ENCODE results near the gene RNF175. TPM values are rescaled to one million over a fixed set of nuclear protein-coding genes. Genes with fewer than 3 reads are reported as not detected.
A peak's percentile ranks its signal among the peaks of the same experiment; 100 is the strongest.

The RNF175 gene
- total RNA-seq, 3 donors from 2014 or later, result 3.6 to 5.9 TPM; not detected in 1

DNA sequence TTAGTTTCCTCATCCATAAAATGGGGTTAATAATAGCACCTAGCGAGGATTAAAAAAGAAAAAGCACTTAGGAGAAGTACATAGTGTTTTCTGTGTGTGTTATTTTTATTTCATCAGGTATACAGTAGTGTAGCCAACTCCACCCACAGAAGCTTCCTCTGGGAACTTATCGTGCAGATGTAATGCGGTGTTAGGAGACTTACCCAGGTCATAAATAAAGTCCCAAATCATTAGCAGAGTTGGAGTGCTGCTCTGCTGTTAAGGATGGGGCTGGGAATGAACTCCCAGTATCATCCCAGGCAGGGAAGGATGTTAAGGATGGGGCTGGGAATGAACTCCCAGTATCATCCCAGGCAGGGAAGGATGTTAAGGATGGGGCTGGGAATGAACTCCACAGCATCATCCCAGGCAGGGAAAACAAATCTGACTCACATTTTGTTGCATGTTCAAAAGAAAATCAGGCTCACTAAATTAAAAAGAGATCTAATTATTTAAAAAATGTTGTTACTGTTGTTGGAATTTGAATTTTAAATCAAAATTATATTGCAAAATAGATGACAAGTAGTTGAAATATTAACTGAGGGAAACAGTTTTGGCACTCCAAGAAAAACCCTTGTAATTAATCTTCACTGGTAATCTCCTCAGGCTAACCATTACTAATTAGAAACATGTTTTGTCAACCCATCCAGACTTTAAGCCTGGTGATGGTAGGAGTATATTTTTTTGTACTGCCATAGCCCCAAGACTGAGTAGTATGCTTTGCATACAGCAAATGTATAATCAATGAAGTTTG, 39.3 kb upstream of the RNF175 start:
- H3K27me3 ChIP-seq, result no peaks in the 10 kb centered on the region
- H3K36me3 ChIP-seq, result no peaks in the 10 kb centered on the region
- no peak for TF ChIP-seq POLR2A (IDR thresholded peaks at IDR 0.05)
- TF ChIP-seq POLR2AphosphoS5 (IDR thresholded peaks at IDR 0.05), result no peak
- intact Hi-C loops (cut with DNase I; ENCODE audit: low total_unique reads), result no loop called here
- H3K4me3 ChIP-seq, result no peak overlapping the region
- no peak for DNase-seq (ENCODE audit: low spot score in 2 of 2)
- no peaks in the 10 kb centered on the region for H3K9me3 ChIP-seq
- H3K4me1 ChIP-seq, result no peaks in the 10 kb centered on the region
- peak overlapping the region; percentile 42 to 58 for H3K27ac ChIP-seq

DNA sequence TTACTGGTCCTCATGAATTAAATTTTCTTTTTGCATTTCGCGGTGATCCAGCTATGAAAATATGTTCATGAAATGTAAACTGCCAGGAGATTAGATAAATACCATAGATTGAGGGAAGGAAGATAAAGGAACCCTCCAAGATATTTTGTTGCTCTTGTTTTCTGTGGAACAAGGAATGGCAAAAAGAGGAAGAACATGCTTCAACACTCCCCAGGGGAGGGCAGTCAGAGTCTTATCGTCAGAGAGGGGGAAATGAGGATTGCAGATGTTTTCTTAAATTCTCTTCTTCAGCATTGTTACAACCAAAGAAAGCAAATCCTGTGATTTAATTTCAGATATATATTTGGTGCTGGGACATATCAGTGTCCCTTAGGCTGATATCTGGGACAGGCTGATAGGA, 38.6 kb upstream of the RNF175 start:
- Histone ChIP-seq H3K9me3 (no peaks in the 10 kb centered on the region), H3K4me1 (no peaks in the 10 kb centered on the region), H3K36me3 (no peaks in the 10 kb centered on the region), H3K27ac (peak overlapping the region; percentile 42 to 58), H3K27me3 (no peaks in the 10 kb centered on the region), H3K4me3 (no peak overlapping the region)
- intact Hi-C loops (cut with DNase I; ENCODE audit: low total_unique reads), result no loop called here
- DNase-seq (ENCODE audit: low spot score in 2 of 2), result no peak
- no peak for TF ChIP-seq CTCF (IDR thresholded peaks at IDR 0.05)
- TF ChIP-seq POLR2A (IDR thresholded peaks at IDR 0.05), result no peak
- TF ChIP-seq POLR2AphosphoS5 (IDR thresholded peaks at IDR 0.05), result no peak

- Histone ChIP-seq H3K36me3 (no peaks in the 10 kb centered on the region), H3K4me1 (peaks cover 0 to 4% of the 10 kb centered on the region in 2 donors), H3K9me3 (no peaks in the 10 kb centered on the region), H3K4me3 (no peak overlapping the region), H3K27ac (no peak overlapping the region), H3K27me3 (peaks cover 9 to 40% of the 10 kb centered on the region in 2 donors)
- intact Hi-C loops (cut with DNase I; ENCODE audit: low total_unique reads), result no loop called here
- DNase-seq (ENCODE audit: low spot score in 2 of 2), result no peak
- TF ChIP-seq CTCF (IDR thresholded peaks at IDR 0.05) (no peak), POLR2A (IDR thresholded peaks at IDR 0.05) (no peak), POLR2AphosphoS5 (IDR thresholded peaks at IDR 0.05) (no peak)
Observed at GRCh38 chr4:153794006-153794405, 34.2 kb upstream of the RNF175 start.

- H3K36me3 ChIP-seq, result no peaks in the 10 kb centered on the region
- H3K9me3 ChIP-seq, result no peaks in the 10 kb centered on the region
- peaks cover 0 to 4% of the 10 kb centered on the region in 2 donors for H3K4me1 ChIP-seq
- intact Hi-C loops (cut with DNase I; ENCODE audit: low total_unique reads), result no loop called here
- H3K4me3 ChIP-seq, result peak overlapping the region in 2 of 3 donors; percentile 59 to 78
- TF ChIP-seq CTCF (IDR thresholded peaks at IDR 0.05) (no peak), POLR2AphosphoS5 (IDR thresholded peaks at IDR 0.05) (no peak)
- no peak for DNase-seq (ENCODE audit: low spot score in 2 of 2)
- no peak overlapping the region for H3K27ac ChIP-seq
- H3K27me3 ChIP-seq, result peaks cover 9 to 53% of the 10 kb centered on the region in 2 donors
Observed at GRCh38 chr4:153792618-153793247, 32.9 kb upstream of the RNF175 start.

- H3K27me3 ChIP-seq, result peaks cover 9 to 56% of the 10 kb centered on the region in 2 donors
Observed at GRCh38 chr4:153791746-153792617, 32.2 kb upstream of the RNF175 start.

More at GRCh38 chr4:153791746-153792617, 32.2 kb upstream of the RNF175 start:
- H3K36me3 ChIP-seq, result no peaks in the 10 kb centered on the region
- H3K9me3 ChIP-seq, result no peaks in the 10 kb centered on the region
- intact Hi-C loops (cut with DNase I; ENCODE audit: low total_unique reads), result no loop called here
- peak overlapping the region; percentile 69 to 87 for H3K27ac ChIP-seq
- DNase-seq (ENCODE audit: low spot score in 2 of 2), result peak in 1 of 2 donors; percentile 54
- TF ChIP-seq CTCF (IDR thresholded peaks at IDR 0.05) (peak in 1 of 3 donors; percentile 21), POLR2A (IDR thresholded peaks at IDR 0.05) (no peak)
- H3K4me1 ChIP-seq, result peaks cover 0 to 4% of the 10 kb centered on the region in 2 donors
- peak overlapping the region in 2 of 3 donors; percentile 59 to 78 for H3K4me3 ChIP-seq
